ENCODE measurements around the gene TLL2.
A peak's percentile ranks its signal among the peaks of the same experiment; 100 is the strongest.

The TLL2 gene

DNA sequence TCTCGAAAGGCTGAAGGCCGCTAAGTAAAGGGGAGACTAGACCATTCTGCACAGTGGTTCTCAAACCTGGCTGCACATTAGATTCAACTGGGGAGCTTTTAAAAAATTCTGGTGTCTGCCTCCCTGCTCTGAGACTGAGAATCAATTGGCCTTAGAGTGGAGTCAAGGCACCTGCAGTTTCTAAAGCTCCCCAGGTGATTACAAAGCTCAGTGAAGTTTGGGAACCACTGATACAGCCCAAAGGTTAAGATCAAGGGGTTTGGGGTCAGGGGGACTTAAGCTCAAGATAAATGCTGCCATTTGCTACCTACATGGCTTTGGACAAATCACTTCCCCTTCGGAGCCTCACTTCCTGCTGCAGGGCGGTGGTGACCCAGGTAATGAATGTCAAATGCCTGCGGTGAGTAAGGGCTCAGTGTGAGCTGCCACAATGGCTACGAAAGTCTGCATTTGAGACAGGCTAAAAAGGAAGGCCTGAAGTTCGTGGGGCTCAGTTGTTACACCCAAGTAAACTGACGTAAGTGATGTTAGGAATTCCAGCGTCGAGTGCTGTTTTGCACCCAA lies 72.3 kb downstream of the TLL2 start:
- intact Hi-C loops (cut with DNase I) = no loop called here
- DNase-seq = no peak

GRCh38 chr10:96440361-96441292 lies 73.1 kb downstream of the TLL2 start:
- intact Hi-C loops (cut with DNase I) = no loop called here
- no peak for DNase-seq

- DNase-seq = no peak
- intact Hi-C loops (cut with DNase I) = no loop called here
Measured at GRCh38 chr10:96439725-96440124, 74.0 kb downstream of the TLL2 start.

GRCh38 chr10:96436035-96436434 lies 77.7 kb downstream of the TLL2 start:
- no peak for DNase-seq
- intact Hi-C loops (cut with DNase I) = no loop called here

DNA sequence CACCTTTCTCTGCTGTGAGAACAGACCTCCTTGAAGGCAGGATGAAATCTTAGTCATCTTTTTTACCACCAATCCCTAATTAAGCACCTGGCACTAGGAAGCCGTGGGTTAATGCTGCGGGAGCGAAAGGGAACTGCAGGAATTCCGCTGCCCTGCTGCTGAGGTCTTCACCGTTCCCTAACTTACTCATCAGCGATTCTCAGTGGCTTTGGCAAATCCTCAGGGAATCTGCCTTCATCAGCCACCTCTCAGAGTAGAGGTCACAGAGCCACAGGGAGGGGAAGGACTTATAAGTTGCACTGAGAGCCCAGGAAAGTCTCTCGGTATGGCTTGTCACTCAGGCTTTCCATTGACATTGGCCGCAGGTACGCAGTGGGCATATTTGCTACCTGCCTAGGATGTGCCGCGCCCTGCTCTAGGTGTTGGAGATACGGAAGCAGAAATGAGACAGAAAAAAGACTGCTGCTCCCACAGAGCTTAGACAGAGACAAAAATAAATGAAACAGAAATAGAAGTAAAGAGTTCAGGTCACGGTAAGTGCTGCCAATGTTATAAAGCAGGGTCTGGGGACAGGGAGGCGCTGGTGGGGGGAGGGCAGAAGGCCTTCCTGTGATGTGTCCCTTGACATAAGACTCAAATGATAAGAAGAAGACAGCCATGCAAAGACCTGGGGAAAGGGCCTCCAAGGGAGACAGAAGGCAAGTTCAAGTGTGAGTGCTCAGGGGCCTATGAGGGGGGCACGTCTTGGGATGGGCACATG lies 82.3 kb downstream of the TLL2 start:
- intact Hi-C loops (cut with DNase I) = no loop called here
- DNase-seq = peak in 1 of 42 donors; percentile 11

GRCh38 chr10:96427291-96427690 lies 86.4 kb downstream of the TLL2 start:
- DNase-seq = no peak
- intact Hi-C loops (cut with DNase I) = no loop called here

DNA sequence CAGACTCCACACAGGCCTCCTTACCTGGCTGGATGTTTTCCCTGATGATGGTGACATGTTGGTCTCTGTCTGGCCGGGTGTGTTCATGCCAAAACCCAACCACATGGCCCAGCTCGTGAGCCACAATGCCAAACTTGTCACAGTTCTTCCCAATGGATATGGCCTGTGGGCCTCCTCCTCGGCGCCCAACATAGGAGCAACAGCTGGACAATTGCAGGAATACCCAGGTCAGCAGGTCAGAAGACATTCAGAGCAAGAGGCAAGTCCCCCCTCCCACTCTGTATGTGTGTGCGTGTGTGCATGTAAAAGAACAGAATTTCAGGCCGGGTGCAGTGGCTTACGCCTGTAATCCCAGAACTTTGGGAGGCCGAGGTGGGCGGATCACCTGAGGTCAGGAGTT lies 91.2 kb downstream of the TLL2 start:
- intact Hi-C loops (cut with DNase I) = no loop called here
- no peak for DNase-seq

- DNase-seq = no peak
- intact Hi-C loops (cut with DNase I) = no loop called here
Measured at GRCh38 chr10:96421995-96422394, 91.7 kb downstream of the TLL2 start.

- no peak for DNase-seq
- intact Hi-C loops (cut with DNase I) = no loop called here
Measured at GRCh38 chr10:96420228-96421009, 93.3 kb downstream of the TLL2 start.

- intact Hi-C loops (cut with DNase I) = no loop called here
- no peak for DNase-seq
Measured at GRCh38 chr10:96419351-96419750, 94.4 kb downstream of the TLL2 start.

GRCh38 chr10:96418582-96418981 lies 95.1 kb downstream of the TLL2 start:
- intact Hi-C loops (cut with DNase I) = no loop called here
- DNase-seq = no peak

GRCh38 chr10:96417441-96417840 lies 96.3 kb downstream of the TLL2 start:
- peak in 6 of 42 donors; percentile 15 to 57 (median 22) for DNase-seq
- intact Hi-C loops (cut with DNase I) = no loop called here

DNA sequence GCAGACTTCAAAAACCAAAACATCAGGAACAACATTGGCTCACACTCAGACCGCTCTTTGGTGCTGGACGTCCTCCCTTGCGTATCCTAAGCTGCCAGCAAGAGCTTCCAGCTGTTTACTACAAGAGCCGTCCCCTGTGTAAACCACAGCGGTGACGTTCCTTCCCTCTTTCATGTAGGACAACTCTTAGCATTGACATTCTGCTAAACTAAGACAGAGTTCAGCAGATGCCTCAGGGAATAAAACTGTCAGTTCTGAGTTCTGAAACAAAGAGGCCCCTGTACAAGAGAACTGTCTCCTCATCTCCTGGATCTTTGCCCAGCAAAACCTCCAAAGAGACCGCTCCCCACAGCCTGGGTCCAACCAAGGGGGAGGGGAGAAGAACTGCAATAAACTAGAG lies 97.1 kb downstream of the TLL2 start:
- peak in 30 of 42 donors; percentile 11 to 75 (median 44) for DNase-seq
- intact Hi-C loops (cut with DNase I) = no loop called here

DNA sequence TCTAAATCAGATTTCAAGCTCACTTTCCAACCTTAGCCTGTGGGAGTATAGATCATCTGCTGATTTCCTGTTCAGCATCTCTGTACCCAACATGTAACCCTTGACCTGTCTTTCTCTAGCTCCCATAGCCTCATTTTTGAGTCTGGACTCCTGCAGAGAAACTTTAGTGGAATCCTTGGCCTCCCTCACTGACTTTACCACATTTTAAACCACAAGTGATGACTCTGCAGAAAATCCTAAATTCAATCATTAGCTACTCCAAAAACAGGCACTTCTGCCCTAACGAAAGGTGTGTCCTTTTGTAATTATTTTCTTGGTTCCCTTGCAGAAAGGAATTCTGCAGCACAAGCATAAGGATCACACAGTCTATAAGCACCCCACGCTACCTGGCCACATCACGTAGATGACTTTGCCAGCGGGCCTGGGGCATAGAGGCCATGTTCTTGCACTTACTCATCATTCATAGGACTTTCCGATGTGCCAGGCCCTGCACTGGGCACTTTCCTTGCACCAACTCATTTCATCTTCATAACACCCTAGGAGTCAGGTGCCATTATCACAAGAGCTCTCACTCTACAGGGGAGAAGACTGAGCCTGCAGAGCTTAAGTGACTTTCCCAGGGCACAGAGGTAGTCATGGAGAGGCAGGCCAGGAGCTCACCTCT lies 97.7 kb downstream of the TLL2 start:
- DNase-seq = peak in 1 of 42 donors; percentile 41
- intact Hi-C loops (cut with DNase I) = no loop called here

GRCh38 chr10:96415150-96415890 lies 98.4 kb downstream of the TLL2 start:
- intact Hi-C loops (cut with DNase I) = no loop called here
- no peak for DNase-seq

DNA sequence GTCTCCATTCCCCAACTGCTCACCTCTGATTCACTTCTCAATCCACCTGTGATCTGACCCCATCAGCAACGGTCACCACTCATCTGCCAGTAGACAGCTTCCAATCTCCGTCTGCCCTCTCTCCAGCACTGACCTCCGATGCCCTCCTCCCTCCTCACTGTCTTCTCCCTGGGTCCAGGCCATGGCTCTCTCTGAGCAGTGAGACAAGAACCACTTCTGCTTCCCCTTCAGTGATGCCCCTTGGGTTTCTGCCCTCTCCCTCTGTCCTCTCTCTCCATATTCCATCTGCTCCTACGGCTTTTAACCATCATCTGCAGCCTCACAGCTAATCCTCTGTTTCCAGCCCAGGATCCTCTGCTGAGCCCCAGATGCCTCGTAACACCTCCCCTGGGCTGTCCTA lies 99.4 kb downstream of the TLL2 start:
- intact Hi-C loops (cut with DNase I) = no loop called here
- peak in 1 of 42 donors; percentile 2 for DNase-seq

- DNase-seq = peak in 4 of 42 donors; percentile 11 to 65 (median 31)
- intact Hi-C loops (cut with DNase I) = no loop called here
Measured at GRCh38 chr10:96413151-96413787, 100.5 kb downstream of the TLL2 start.

Data from head of caudate nucleus (tissue), 42 donors.